Neural crest cell (in vitro differentiated cells): Measurements from ENCODE around the gene CLASP1. TPM values are rescaled to one million over a fixed set of nuclear protein-coding genes. Genes with fewer than 3 reads are reported as not detected.
"Not testable (repeated sequence)": the region's sequence is repeated elsewhere in the genome, so short reads cannot be mapped to it uniquely, and the experiment has no call there.

Experiments used
- DNase-seq: peaks from one replicate; pipeline ENCODE4 v3.0.0; 2021; ENCODE audit warnings: low read depth, mixed read lengths, low spot score
- H3K27ac Mint-ChIP-seq: one replicate; pipeline ENCODE4 v1.8.0; 2021; ENCODE audit warnings: mild to moderate bottlenecking, mixed read lengths; ENCODE audit not compliant: unreplicated experiment
- H3K27me3 Mint-ChIP-seq: 2 replicates; pipeline ENCODE4 v1.8.0; 2021; ENCODE audit warnings: low read depth, mild to moderate bottlenecking, mixed read lengths
- H3K36me3 Mint-ChIP-seq: 2 replicates; pipeline ENCODE4 v1.8.0; 2021; ENCODE audit warnings: low read depth, mild to moderate bottlenecking, mixed read lengths
- H3K4me1 Mint-ChIP-seq: 2 replicates; pipeline ENCODE4 v1.8.0; 2021; ENCODE audit warnings: mixed read lengths
- H3K4me3 Mint-ChIP-seq: one replicate; pipeline ENCODE4 v1.8.0; 2021; ENCODE audit warnings: mild to moderate bottlenecking, mixed read lengths
- H3K9me3 Mint-ChIP-seq: 2 replicates; pipeline ENCODE4 v1.8.0; 2021; ENCODE audit warnings: mixed read lengths
- CTCF ChIP-seq: fragments of 200-600 bp; sonication (generic); conservative IDR thresholded peaks from 2 replicates; pipeline ENCODE4 v1.5.0; 2021; ENCODE audit warnings: antibody characterized with exemption, mild to moderate bottlenecking
- total RNA-seq: library from RNA; stranded (reverse); gene quantifications from 2 replicates; pipeline ENCODE4 v1.2.1, GENCODE V29; 2021

CLASP1 gene
- total RNA-seq, 1 donor from 2014 or later = 95.8 TPM

- no peak overlapping the region for H3K4me3 Mint-ChIP-seq
- H3K27me3 Mint-ChIP-seq = no peaks in the 10 kb centered on the region
- DNase-seq = no peak
- H3K27ac Mint-ChIP-seq = no peak overlapping the region
- TF ChIP-seq CTCF = no peak
- no peaks in the 10 kb centered on the region for H3K9me3 Mint-ChIP-seq
- no peaks in the 10 kb centered on the region for H3K4me1 Mint-ChIP-seq
- H3K36me3 Mint-ChIP-seq = peaks cover 18% of the 10 kb centered on the region
These were observed 301.0 kb downstream of the CLASP1 start for GRCh38 chr2:121348128-121348740.

GRCh38 chr2:121346859-121347258 lies 302.4 kb downstream of the CLASP1 start:
- TF ChIP-seq CTCF = no peak

GRCh38 chr2:121346407-121346806 lies 302.9 kb downstream of the CLASP1 start:
- H3K4me3 Mint-ChIP-seq = no peak overlapping the region
- TF ChIP-seq CTCF = no peak
- no peak overlapping the region for H3K27ac Mint-ChIP-seq
- H3K4me1 Mint-ChIP-seq = no peaks in the 10 kb centered on the region
- H3K27me3 Mint-ChIP-seq = no peaks in the 10 kb centered on the region
- H3K9me3 Mint-ChIP-seq = no peaks in the 10 kb centered on the region
- peaks cover 27% of the 10 kb centered on the region for H3K36me3 Mint-ChIP-seq
- no peak for DNase-seq

More at GRCh38 chr2:121346859-121347258, 302.4 kb downstream of the CLASP1 start:
- peaks cover 24% of the 10 kb centered on the region for H3K36me3 Mint-ChIP-seq
- no peak overlapping the region for H3K4me3 Mint-ChIP-seq
- H3K4me1 Mint-ChIP-seq = no peaks in the 10 kb centered on the region
- no peak overlapping the region for H3K27ac Mint-ChIP-seq
- DNase-seq = no peak
- H3K27me3 Mint-ChIP-seq = no peaks in the 10 kb centered on the region
- H3K9me3 Mint-ChIP-seq = no peaks in the 10 kb centered on the region

GRCh38 chr2:121345887-121346286 lies 303.4 kb downstream of the CLASP1 start:
- Mint-ChIP-seq H3K9me3 (no peaks in the 10 kb centered on the region), H3K4me1 (no peaks in the 10 kb centered on the region), H3K4me3 (no peak overlapping the region), H3K27me3 (no peaks in the 10 kb centered on the region), H3K27ac (no peak overlapping the region), H3K36me3 (peaks cover 29% of the 10 kb centered on the region)
- no peak for DNase-seq
- no peak for TF ChIP-seq CTCF

- Mint-ChIP-seq H3K36me3 (peaks cover 34% of the 10 kb centered on the region), H3K4me1 (no peaks in the 10 kb centered on the region), H3K27ac (no peak overlapping the region), H3K27me3 (no peaks in the 10 kb centered on the region), H3K4me3 (no peak overlapping the region), H3K9me3 (no peaks in the 10 kb centered on the region)
- no peak for DNase-seq
- TF ChIP-seq CTCF = no peak
These were observed 304.2 kb downstream of the CLASP1 start for GRCh38 chr2:121345101-121345500.

- not testable (repeated sequence) for H3K4me1 Mint-ChIP-seq, H3K27ac Mint-ChIP-seq, DNase-seq, H3K4me3 Mint-ChIP-seq, H3K27me3 Mint-ChIP-seq, H3K9me3 Mint-ChIP-seq
- peaks cover 43% of the 10 kb centered on the region for H3K36me3 Mint-ChIP-seq
These were observed 305.3 kb downstream of the CLASP1 start for GRCh38 chr2:121343828-121344399.
